ENCODE data around the gene ETV3. TPM values are rescaled to one million over a fixed set of nuclear protein-coding genes. Genes with fewer than 3 reads are reported as not detected.

ETV3 gene
- total RNA-seq, 4 donors from 2014 or later, result 3.4 to 28.1 (median 18.1) TPM

GRCh38 chr1:157154291-157154690 lies 16.1 kb upstream of the ETV3 start:
- Histone ChIP-seq H3K4me1 (peaks cover 9 to 28% (median 26%) of the 10 kb centered on the region in 4 donors), H3K27ac (peak overlapping the region; percentile 44 to 76 (median 60)), H3K4me3 (no peak overlapping the region), H3K36me3 (no peaks in the 10 kb centered on the region), H3K9me3 (no peaks in the 10 kb centered on the region), H3K27me3 (peaks cover 4% of the 10 kb centered on the region)
- WGBS, 2 donors (ENCODE audit: low coverage in 1 of 2), result 60 to 75% methylated on average over 2 to 5 of the region's 5 CpGs
- in situ Hi-C loops (cut with MboI; ENCODE audit: low pct_ligation_motif_present in 1 of 4, low pct_unique_long_range_greater_than_20kb in 1 of 4, low sequenced_read_pairs in 3 of 4) (loop anchor here in 2 of 4 donors (5.0 to 10.0 kb wide), 2 partner anchors 49 to 62 kb away; no protein-coding TSS in a partner anchor), intact Hi-C loops (cut with DNase I; ENCODE audit: low total_unique reads) (no loop called here)
- no peak for DNase-seq
- TF ChIP-seq CTCF (IDR thresholded peaks at IDR 0.05) (no peak), POLR2AphosphoS5 (IDR thresholded peaks at IDR 0.05) (no peak), POLR2A (IDR thresholded peaks at IDR 0.05) (no peak), EP300 (IDR thresholded peaks at IDR 0.05; ENCODE audit: low read depth) (no peak)

- Histone ChIP-seq H3K4me1 (peaks cover 9 to 28% (median 26%) of the 10 kb centered on the region in 4 donors), H3K27me3 (peaks cover 4% of the 10 kb centered on the region), H3K36me3 (no peaks in the 10 kb centered on the region), H3K9me3 (no peaks in the 10 kb centered on the region), H3K4me3 (no peak overlapping the region), H3K27ac (peak overlapping the region; percentile 44 to 76 (median 60))
- in situ Hi-C loops (cut with MboI; ENCODE audit: low pct_ligation_motif_present in 1 of 4, low pct_unique_long_range_greater_than_20kb in 1 of 4, low sequenced_read_pairs in 3 of 4), result loop anchor here in 2 of 4 donors (5.0 to 10.0 kb wide), 2 partner anchors 49 to 61 kb away; no protein-coding TSS in a partner anchor
- intact Hi-C loops (cut with DNase I; ENCODE audit: low total_unique reads), result no loop called here
- peak in 1 of 3 donors; percentile 26 for TF ChIP-seq POLR2AphosphoS5 (IDR thresholded peaks at IDR 0.05)
- no peak for TF ChIP-seq EP300 (IDR thresholded peaks at IDR 0.05; ENCODE audit: low read depth)
- no peak for TF ChIP-seq CTCF (IDR thresholded peaks at IDR 0.05)
- peak; percentile 50 for DNase-seq
- 29% methylated on average over 1 of the region's 1 CpG; no CpG with 5 or more reads in 1 of the 2 donors for WGBS, 2 donors (ENCODE audit: low coverage in 1 of 2)
These were observed 15.6 kb upstream of the ETV3 start for GRCh38 chr1:157153746-157154145.

- 94 to 100% methylated on average over 1 to 2 of the region's 2 CpGs for WGBS, 2 donors (ENCODE audit: low coverage in 1 of 2)
- no peaks in the 10 kb centered on the region for H3K36me3 ChIP-seq
- H3K27me3 ChIP-seq, result peaks cover 4% of the 10 kb centered on the region
- DNase-seq, result no peak
- H3K4me3 ChIP-seq, result no peak overlapping the region
- peaks cover 9 to 37% (median 26%) of the 10 kb centered on the region in 4 donors for H3K4me1 ChIP-seq
- TF ChIP-seq POLR2A (IDR thresholded peaks at IDR 0.05), result no peak
- TF ChIP-seq CTCF (IDR thresholded peaks at IDR 0.05), result no peak
- TF ChIP-seq EP300 (IDR thresholded peaks at IDR 0.05; ENCODE audit: low read depth), result no peak
- no peak for TF ChIP-seq POLR2AphosphoS5 (IDR thresholded peaks at IDR 0.05)
- H3K27ac ChIP-seq, result no peak overlapping the region
- in situ Hi-C loops (cut with MboI; ENCODE audit: low pct_ligation_motif_present in 1 of 4, low pct_unique_long_range_greater_than_20kb in 1 of 4, low sequenced_read_pairs in 3 of 4) (loop anchor here in 2 of 4 donors (5.0 to 10.0 kb wide), 2 partner anchors 48 to 60 kb away; no protein-coding TSS in a partner anchor), intact Hi-C loops (cut with DNase I; ENCODE audit: low total_unique reads) (no loop called here)
- no peaks in the 10 kb centered on the region for H3K9me3 ChIP-seq
These were observed 14.3 kb upstream of the ETV3 start for GRCh38 chr1:157152510-157152909.

GRCh38 chr1:157151506-157151905 lies 13.3 kb upstream of the ETV3 start:
- no peaks in the 10 kb centered on the region for H3K9me3 ChIP-seq
- intact Hi-C loops (cut with DNase I; ENCODE audit: low total_unique reads), result no loop called here
- WGBS, 2 donors (ENCODE audit: low coverage in 1 of 2), result 79 to 88% methylated on average over 1 to 3 of the region's 3 CpGs

More at GRCh38 chr1:157151506-157151905, 13.3 kb upstream of the ETV3 start:
- TF ChIP-seq CTCF (IDR thresholded peaks at IDR 0.05), result no peak
- TF ChIP-seq EP300 (IDR thresholded peaks at IDR 0.05; ENCODE audit: low read depth), result no peak
- no peak for TF ChIP-seq POLR2AphosphoS5 (IDR thresholded peaks at IDR 0.05)
- no peak for TF ChIP-seq POLR2A (IDR thresholded peaks at IDR 0.05)
- peaks cover 9 to 37% (median 26%) of the 10 kb centered on the region in 4 donors for H3K4me1 ChIP-seq
- H3K36me3 ChIP-seq, result no peaks in the 10 kb centered on the region
- H3K4me3 ChIP-seq, result no peak overlapping the region
- H3K27ac ChIP-seq, result no peak overlapping the region
- H3K27me3 ChIP-seq, result peaks cover under 1% of the 10 kb centered on the region
- in situ Hi-C loops (cut with MboI; ENCODE audit: low pct_ligation_motif_present in 1 of 4, low pct_unique_long_range_greater_than_20kb in 1 of 4, low sequenced_read_pairs in 3 of 4), result loop anchor here in 2 of 4 donors (5.0 to 10.0 kb wide), 2 partner anchors 47 to 59 kb away; no protein-coding TSS in a partner anchor
- DNase-seq, result no peak
